BLaER1 (cell line): Measurements from ENCODE around the gene C5orf52.

Source experiments
- H3K27ac ChIP-seq: shearing (Covaris generic); formaldehyde crosslinking; 2 replicates; pipeline ENCODE4 v1.8.1; 2022
- H3K27me3 ChIP-seq: shearing (Covaris generic); formaldehyde crosslinking; 2 replicates; pipeline ENCODE4 v1.8.1; 2022
- H3K36me3 ChIP-seq: shearing (Covaris generic); formaldehyde crosslinking; 2 replicates; pipeline ENCODE4 v1.8.1; 2022
- H3K4me1 ChIP-seq: shearing (Covaris generic); formaldehyde crosslinking; 2 replicates; pipeline ENCODE4 v1.8.1; 2022
- H3K4me2 ChIP-seq: shearing (Covaris generic); formaldehyde crosslinking; 2 replicates; pipeline ENCODE4 v1.8.1; 2022
- H3K4me3 ChIP-seq: shearing (Covaris generic); formaldehyde crosslinking; 2 replicates; pipeline ENCODE4 v1.8.1; 2022
- H3K9ac ChIP-seq: shearing (Covaris generic); formaldehyde crosslinking; 2 replicates; pipeline ENCODE4 v1.8.1; 2022
- H3K9me3 ChIP-seq: shearing (Covaris generic); formaldehyde crosslinking; 2 replicates; pipeline ENCODE4 v1.8.1; 2022
- H4K20me1 ChIP-seq: shearing (Covaris generic); formaldehyde crosslinking; 2 replicates; pipeline ENCODE4 v1.8.1; 2022
- Cebpa-rat ChIP-seq: shearing (Covaris generic); IDR thresholded peaks from 2 replicates; pipeline ENCODE4 v1.8.1; 2022

The C5orf52 gene

GRCh38 chr5:157670662-157671591 lies at the start of gene C5orf52:
TSS of gene C5orf52 (plus strand) at chr5:157671533. CDS start at chr5:157671615, 82 bp downstream.
- Histone ChIP-seq H3K4me2 (peak within 1 kb of the TSS; percentile 51), H3K27ac (no peak within 1 kb of the TSS), H3K4me3 (peak within 1 kb of the TSS; percentile 50), H3K36me3 (no peaks in the 10 kb centered on the region), H3K4me1 (no peaks in the 10 kb centered on the region; the same call in 1 of the 2 replicates), H3K9ac (no peak within 1 kb of the TSS), H4K20me1 (no peaks in the 10 kb centered on the region), H3K27me3 (peaks cover 22% of the 10 kb centered on the region), H3K9me3 (peaks cover 25% of the 10 kb centered on the region)
- no peak for TF ChIP-seq Cebpa-rat

- no peak overlapping the region for H3K27ac ChIP-seq
- H3K9me3 ChIP-seq, result peaks cover 16% of the 10 kb centered on the region
- no peaks in the 10 kb centered on the region for H3K27me3 ChIP-seq
- no peak overlapping the region for H3K4me3 ChIP-seq
- H3K4me1 ChIP-seq, result no peaks in the 10 kb centered on the region
- no peak overlapping the region for H3K9ac ChIP-seq
- no peaks in the 10 kb centered on the region for H4K20me1 ChIP-seq
- no peak for TF ChIP-seq Cebpa-rat
- no peaks in the 10 kb centered on the region for H3K36me3 ChIP-seq
- no peak overlapping the region for H3K4me2 ChIP-seq
Measured at GRCh38 chr5:157624144-157624543, 47.2 kb upstream of the C5orf52 start.

GRCh38 chr5:157626831-157627230 lies 44.5 kb upstream of the C5orf52 start:
- no peak for TF ChIP-seq Cebpa-rat

GRCh38 chr5:157630341-157630740 lies 41.0 kb upstream of the C5orf52 start:
- Histone ChIP-seq H4K20me1 (no peaks in the 10 kb centered on the region), H3K27ac (no peak overlapping the region), H3K36me3 (no peaks in the 10 kb centered on the region), H3K27me3 (no peaks in the 10 kb centered on the region), H3K4me2 (no peak overlapping the region), H3K4me3 (no peak overlapping the region), H3K9ac (no peak overlapping the region), H3K9me3 (peaks cover 7% of the 10 kb centered on the region; the same call in 1 of the 2 replicates), H3K4me1 (peaks cover 5% of the 10 kb centered on the region)
- TF ChIP-seq Cebpa-rat, result no peak

More at GRCh38 chr5:157626831-157627230, 44.5 kb upstream of the C5orf52 start:
- H3K27me3 ChIP-seq, result no peaks in the 10 kb centered on the region
- H4K20me1 ChIP-seq, result no peaks in the 10 kb centered on the region
- no peak overlapping the region for H3K4me3 ChIP-seq
- H3K27ac ChIP-seq, result no peak overlapping the region
- no peaks in the 10 kb centered on the region for H3K36me3 ChIP-seq
- H3K9ac ChIP-seq, result no peak overlapping the region
- H3K4me1 ChIP-seq, result peaks cover 5% of the 10 kb centered on the region
- peaks cover 15% of the 10 kb centered on the region for H3K9me3 ChIP-seq
- no peak overlapping the region for H3K4me2 ChIP-seq

GRCh38 chr5:157640406-157641066 lies 30.8 kb upstream of the C5orf52 start:
- H4K20me1 ChIP-seq, result no peaks in the 10 kb centered on the region
- H3K4me2 ChIP-seq, result no peak overlapping the region
- H3K9ac ChIP-seq, result no peak overlapping the region
- H3K4me3 ChIP-seq, result no peak overlapping the region
- no peak overlapping the region for H3K27ac ChIP-seq
- TF ChIP-seq Cebpa-rat, result no peak
- H3K36me3 ChIP-seq, result no peaks in the 10 kb centered on the region
- H3K4me1 ChIP-seq, result no peaks in the 10 kb centered on the region
- H3K9me3 ChIP-seq, result no peaks in the 10 kb centered on the region
- H3K27me3 ChIP-seq, result no peaks in the 10 kb centered on the region

- H4K20me1 ChIP-seq, result no peaks in the 10 kb centered on the region
- no peaks in the 10 kb centered on the region for H3K36me3 ChIP-seq
- no peak overlapping the region for H3K4me3 ChIP-seq
- H3K9me3 ChIP-seq, result peaks cover 27% of the 10 kb centered on the region
- no peak overlapping the region for H3K27ac ChIP-seq
- H3K9ac ChIP-seq, result no peak overlapping the region
- no peaks in the 10 kb centered on the region for H3K27me3 ChIP-seq
- H3K4me1 ChIP-seq, result peaks cover 7% of the 10 kb centered on the region; the same call in 1 of the 2 replicates
- H3K4me2 ChIP-seq, result no peak overlapping the region
- no peak for TF ChIP-seq Cebpa-rat
Measured at GRCh38 chr5:157648275-157648990, 22.9 kb upstream of the C5orf52 start.

GRCh38 chr5:157649101-157649500 lies 22.2 kb upstream of the C5orf52 start:
- Histone ChIP-seq H4K20me1 (no peaks in the 10 kb centered on the region), H3K4me3 (no peak overlapping the region), H3K9ac (no peak overlapping the region), H3K4me2 (peak overlapping the region; percentile 9; the same call in 1 of the 2 replicates), H3K9me3 (peaks cover 34% of the 10 kb centered on the region), H3K27ac (no peak overlapping the region), H3K27me3 (no peaks in the 10 kb centered on the region), H3K4me1 (peaks cover 7% of the 10 kb centered on the region; the same call in 1 of the 2 replicates), H3K36me3 (no peaks in the 10 kb centered on the region)
- no peak for TF ChIP-seq Cebpa-rat

- no peak for TF ChIP-seq Cebpa-rat
- Histone ChIP-seq H3K4me2 (no peak overlapping the region), H4K20me1 (no peaks in the 10 kb centered on the region), H3K27me3 (no peaks in the 10 kb centered on the region), H3K36me3 (no peaks in the 10 kb centered on the region), H3K9me3 (peaks cover 54% of the 10 kb centered on the region), H3K4me1 (peaks cover 7% of the 10 kb centered on the region; the same call in 1 of the 2 replicates), H3K9ac (no peak overlapping the region), H3K27ac (no peak overlapping the region), H3K4me3 (0 out of 2 replicates have a peak overlapping the region, but pooled peaks have one; percentile 15)
Measured at GRCh38 chr5:157650991-157651611, 20.2 kb upstream of the C5orf52 start.
